ENCODE data around the gene NISCH.

- TF ChIP-seq CTCF (IDR thresholded peaks at IDR 0.05; ENCODE audit: poor library complexity) = no peak
- TF ChIP-seq EZH2phosphoT487 (IDR thresholded peaks at IDR 0.05; ENCODE audit: low read depth, severe bottlenecking, unreplicated experiment) = no peak
- no peak for TF ChIP-seq EZH2 (IDR thresholded peaks at IDR 0.05; ENCODE audit: borderline replicate concordance)
Observed at GRCh38 chr3:52489453-52489852, 34.0 kb downstream of the NISCH start.
